ENCODE results near the gene DCDC1. TPM values are rescaled to one million over a fixed set of nuclear protein-coding genes. Genes with fewer than 3 reads are reported as not detected.

Gene DCDC1
- total RNA-seq, 1 donor from 2014 or later: not detected

DNA sequence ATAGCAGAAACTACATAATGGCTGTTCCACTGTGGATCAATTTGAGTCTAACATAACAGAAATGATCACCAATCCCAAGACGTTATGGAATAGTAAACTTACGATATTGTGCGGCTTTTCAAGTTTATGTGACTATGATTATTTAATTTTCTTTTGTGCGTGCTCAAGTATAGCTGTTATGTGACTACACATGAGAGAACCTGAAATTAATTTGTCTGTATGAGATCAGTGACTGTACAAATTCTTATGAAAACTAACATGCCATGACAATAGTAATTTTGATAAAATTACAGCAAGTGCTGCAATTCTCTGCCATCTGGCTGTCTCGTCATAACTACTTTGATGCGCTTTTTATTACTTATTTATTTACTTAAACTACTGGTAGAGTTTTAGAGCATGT is 343.2 kb downstream of the DCDC1 start:
- Histone ChIP-seq H3K27ac (no peak overlapping the region), H3K36me3 (no peaks in the 10 kb centered on the region), H3K4me3 (no peak overlapping the region), H3K9me3 (no peaks in the 10 kb centered on the region), H3K4me1 (no peaks in the 10 kb centered on the region), H3K27me3 (no peaks in the 10 kb centered on the region)
- intact Hi-C loops (cut with DNase I): no loop called here
- no peak for DNase-seq (ENCODE audit: low spot score in 2 of 2)
- TF ChIP-seq, protein P1, sequence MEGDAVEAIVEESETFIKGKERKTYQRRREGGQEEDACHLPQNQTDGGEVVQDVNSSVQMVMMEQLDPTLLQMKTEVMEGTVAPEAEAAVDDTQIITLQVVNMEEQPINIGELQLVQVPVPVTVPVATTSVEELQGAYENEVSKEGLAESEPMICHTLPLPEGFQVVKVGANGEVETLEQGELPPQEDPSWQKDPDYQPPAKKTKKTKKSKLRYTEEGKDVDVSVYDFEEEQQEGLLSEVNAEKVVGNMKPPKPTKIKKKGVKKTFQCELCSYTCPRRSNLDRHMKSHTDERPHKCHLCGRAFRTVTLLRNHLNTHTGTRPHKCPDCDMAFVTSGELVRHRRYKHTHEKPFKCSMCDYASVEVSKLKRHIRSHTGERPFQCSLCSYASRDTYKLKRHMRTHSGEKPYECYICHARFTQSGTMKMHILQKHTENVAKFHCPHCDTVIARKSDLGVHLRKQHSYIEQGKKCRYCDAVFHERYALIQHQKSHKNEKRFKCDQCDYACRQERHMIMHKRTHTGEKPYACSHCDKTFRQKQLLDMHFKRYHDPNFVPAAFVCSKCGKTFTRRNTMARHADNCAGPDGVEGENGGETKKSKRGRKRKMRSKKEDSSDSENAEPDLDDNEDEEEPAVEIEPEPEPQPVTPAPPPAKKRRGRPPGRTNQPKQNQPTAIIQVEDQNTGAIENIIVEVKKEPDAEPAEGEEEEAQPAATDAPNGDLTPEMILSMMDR (IDR thresholded peaks at IDR 0.05): no peak

DNA sequence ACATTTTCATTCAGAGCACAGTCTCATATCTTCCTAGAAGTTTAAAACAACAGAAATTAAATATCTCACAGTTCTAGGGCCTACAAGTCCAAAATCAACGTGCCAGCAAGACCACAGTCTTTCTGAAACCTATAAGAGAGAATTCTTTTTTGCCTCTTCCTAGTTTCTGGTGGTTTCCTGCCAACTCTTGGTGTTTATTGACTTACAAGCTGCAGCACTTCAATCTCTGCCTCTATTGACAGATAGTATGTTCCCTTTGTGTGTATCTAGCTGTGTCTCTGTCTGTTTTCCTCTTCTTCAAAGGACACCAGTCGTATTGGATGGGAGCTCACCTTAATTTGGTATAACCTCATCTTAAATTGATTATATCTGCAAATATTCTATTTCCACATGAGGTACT is 347.5 kb downstream of the DCDC1 start:
- DNase-seq (ENCODE audit: low spot score in 2 of 2): no peak
- Histone ChIP-seq H3K36me3 (no peaks in the 10 kb centered on the region), H3K9me3 (no peaks in the 10 kb centered on the region), H3K27me3 (no peaks in the 10 kb centered on the region), H3K27ac (no peak overlapping the region), H3K4me3 (no peak overlapping the region), H3K4me1 (no peaks in the 10 kb centered on the region)
- TF ChIP-seq, protein P1 (IDR thresholded peaks at IDR 0.05): no peak
- intact Hi-C loops (cut with DNase I): no loop called here

DNA sequence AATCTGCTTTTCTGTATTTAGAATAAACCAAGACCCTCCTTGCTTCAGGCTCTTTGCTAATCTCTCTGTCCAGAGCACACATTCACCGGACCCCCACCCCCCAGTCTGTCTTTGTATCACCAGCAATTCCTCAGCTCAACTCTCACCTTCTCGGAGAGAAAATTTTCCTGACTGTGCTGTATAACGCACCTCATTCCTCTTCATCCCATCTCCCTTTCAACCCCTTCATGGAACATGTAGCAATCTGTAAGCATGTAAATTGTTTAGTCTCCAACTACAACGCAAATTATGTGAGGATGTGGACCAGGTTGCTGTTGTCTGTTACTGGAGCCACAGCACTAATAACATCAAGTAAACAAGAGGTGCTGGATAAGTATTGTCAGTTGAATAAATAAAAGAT is 349.8 kb downstream of the DCDC1 start:
- H3K27ac ChIP-seq: no peak overlapping the region
- H3K27me3 ChIP-seq: no peaks in the 10 kb centered on the region
- no peak overlapping the region for H3K4me3 ChIP-seq
- intact Hi-C loops (cut with DNase I): no loop called here
- TF ChIP-seq, protein P1 (IDR thresholded peaks at IDR 0.05): no peak
- no peaks in the 10 kb centered on the region for H3K9me3 ChIP-seq
- DNase-seq (ENCODE audit: low spot score in 2 of 2): no peak
- H3K36me3 ChIP-seq: no peaks in the 10 kb centered on the region
- no peaks in the 10 kb centered on the region for H3K4me1 ChIP-seq

DNA sequence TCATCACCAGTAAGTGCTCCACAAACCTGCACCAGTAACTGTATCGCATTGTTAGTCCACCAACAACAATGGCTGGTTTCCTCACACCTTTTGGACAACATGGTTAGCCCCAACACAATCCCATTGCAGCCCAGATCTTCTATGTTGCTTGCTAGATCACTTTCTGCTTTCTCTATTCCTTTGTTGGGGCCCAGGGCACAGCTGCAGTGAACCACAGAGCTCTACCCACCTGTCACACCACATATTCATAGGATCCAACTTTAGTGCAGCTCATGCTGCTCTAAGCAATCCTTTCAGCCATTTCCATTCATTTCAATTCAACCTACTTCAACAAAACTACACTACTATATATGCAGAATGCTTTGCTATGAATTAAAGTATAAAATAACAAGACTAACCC is 364.3 kb downstream of the DCDC1 start:
- intact Hi-C loops (cut with DNase I): no loop called here

DNA sequence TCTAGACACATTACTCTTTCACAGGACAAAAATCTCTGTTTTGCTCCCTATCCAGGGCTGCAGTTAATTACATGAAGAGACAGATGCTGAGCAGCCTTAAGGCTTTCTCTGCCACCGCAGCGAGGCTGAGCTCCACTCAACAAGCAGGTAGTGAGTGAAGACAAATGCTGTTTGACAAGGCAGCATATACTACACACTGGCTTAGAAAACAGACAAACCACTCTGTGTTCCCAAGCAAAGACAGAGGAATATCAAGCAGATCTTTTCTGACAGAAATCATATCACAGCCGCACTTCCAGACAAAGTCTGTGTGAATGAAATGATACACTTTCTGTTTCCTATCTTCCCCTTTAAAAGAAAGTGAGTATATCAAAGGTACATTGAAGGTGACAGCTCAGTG is 368.1 kb downstream of the DCDC1 start:
- no peaks in the 10 kb centered on the region for H3K27me3 ChIP-seq
- no peak overlapping the region for H3K27ac ChIP-seq
- H3K36me3 ChIP-seq: no peaks in the 10 kb centered on the region
- H3K9me3 ChIP-seq: no peaks in the 10 kb centered on the region
- TF ChIP-seq, protein P1 (IDR thresholded peaks at IDR 0.05): no peak
- no peaks in the 10 kb centered on the region for H3K4me1 ChIP-seq
- no peak overlapping the region for H3K4me3 ChIP-seq
- no peak for DNase-seq (ENCODE audit: low spot score in 2 of 2)
- intact Hi-C loops (cut with DNase I): no loop called here

More for the DNA sequence above, 364.3 kb downstream of the DCDC1 start:
- Histone ChIP-seq H3K36me3 (no peaks in the 10 kb centered on the region), H3K27me3 (no peaks in the 10 kb centered on the region), H3K27ac (no peak overlapping the region), H3K4me1 (no peaks in the 10 kb centered on the region), H3K4me3 (no peak overlapping the region), H3K9me3 (no peaks in the 10 kb centered on the region)
- TF ChIP-seq, protein P1 (IDR thresholded peaks at IDR 0.05): no peak
- DNase-seq (ENCODE audit: low spot score in 2 of 2): no peak

DNA sequence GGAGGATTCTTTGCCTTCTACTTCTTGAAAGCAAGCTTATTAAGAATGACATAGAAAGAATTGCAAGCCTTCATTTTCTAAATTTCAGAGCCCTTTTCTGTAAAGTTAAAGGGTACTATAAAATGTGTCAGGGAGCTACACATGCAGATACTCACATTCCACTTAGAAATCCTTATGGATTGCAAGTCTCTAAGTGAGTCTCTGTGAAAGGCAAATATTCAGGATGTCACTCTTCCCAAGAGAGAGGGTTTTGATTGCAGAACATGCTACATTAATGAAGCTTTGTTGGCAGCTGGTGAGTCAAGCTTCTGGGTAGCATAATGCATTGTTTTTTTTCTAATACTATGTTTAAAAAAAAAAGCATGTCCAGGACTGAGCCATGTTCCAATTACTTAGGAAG is 369.2 kb downstream of the DCDC1 start:
- TF ChIP-seq, protein P1 (IDR thresholded peaks at IDR 0.05): no peak
- intact Hi-C loops (cut with DNase I): no loop called here

More for the DNA sequence above, 369.2 kb downstream of the DCDC1 start:
- Histone ChIP-seq H3K9me3 (no peaks in the 10 kb centered on the region), H3K36me3 (no peaks in the 10 kb centered on the region), H3K27me3 (no peaks in the 10 kb centered on the region), H3K27ac (no peak overlapping the region), H3K4me3 (no peak overlapping the region), H3K4me1 (no peaks in the 10 kb centered on the region)
- no peak for DNase-seq (ENCODE audit: low spot score in 2 of 2)
